ENCODE results near the gene ADGRD2.

DNA sequence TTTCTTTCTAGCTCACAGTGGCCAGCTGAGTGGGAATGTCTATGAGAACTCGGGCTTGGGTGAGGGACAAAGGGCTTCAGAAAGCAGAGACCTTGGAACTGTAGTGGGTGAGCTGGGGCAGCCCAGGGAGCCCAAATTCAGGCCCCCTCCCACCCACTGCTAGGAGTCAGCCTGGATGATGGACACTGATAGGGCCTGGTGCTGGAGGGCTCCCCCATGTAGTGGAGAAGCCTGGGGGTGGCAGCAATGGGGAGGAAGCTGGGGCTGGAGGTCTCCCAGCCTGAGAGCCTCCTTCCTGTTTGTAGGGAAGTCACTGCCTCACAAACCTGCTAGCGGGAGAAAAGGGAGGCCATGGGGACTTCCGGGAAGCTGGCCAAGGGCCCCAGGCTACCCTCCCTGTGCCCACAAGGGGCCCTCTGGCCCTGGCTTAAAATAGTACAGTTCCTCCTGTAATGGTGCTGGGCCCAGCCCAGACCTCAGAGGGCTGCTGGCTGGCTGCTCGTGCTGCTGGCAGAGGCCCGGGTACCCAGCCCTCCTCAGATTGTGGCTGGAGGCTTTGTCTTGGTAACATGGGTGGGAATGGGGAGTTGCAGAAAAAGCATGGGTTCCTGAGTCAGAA, 63.2 kb downstream of the ADGRD2 start:
- TF ChIP-seq FOXP2 (optimal IDR thresholded peaks at IDR 0.05; ENCODE audit: borderline replicate concordance, extremely low read depth, extremely low read length, insufficient read depth), result no peak
- TF ChIP-seq, protein P1, sequence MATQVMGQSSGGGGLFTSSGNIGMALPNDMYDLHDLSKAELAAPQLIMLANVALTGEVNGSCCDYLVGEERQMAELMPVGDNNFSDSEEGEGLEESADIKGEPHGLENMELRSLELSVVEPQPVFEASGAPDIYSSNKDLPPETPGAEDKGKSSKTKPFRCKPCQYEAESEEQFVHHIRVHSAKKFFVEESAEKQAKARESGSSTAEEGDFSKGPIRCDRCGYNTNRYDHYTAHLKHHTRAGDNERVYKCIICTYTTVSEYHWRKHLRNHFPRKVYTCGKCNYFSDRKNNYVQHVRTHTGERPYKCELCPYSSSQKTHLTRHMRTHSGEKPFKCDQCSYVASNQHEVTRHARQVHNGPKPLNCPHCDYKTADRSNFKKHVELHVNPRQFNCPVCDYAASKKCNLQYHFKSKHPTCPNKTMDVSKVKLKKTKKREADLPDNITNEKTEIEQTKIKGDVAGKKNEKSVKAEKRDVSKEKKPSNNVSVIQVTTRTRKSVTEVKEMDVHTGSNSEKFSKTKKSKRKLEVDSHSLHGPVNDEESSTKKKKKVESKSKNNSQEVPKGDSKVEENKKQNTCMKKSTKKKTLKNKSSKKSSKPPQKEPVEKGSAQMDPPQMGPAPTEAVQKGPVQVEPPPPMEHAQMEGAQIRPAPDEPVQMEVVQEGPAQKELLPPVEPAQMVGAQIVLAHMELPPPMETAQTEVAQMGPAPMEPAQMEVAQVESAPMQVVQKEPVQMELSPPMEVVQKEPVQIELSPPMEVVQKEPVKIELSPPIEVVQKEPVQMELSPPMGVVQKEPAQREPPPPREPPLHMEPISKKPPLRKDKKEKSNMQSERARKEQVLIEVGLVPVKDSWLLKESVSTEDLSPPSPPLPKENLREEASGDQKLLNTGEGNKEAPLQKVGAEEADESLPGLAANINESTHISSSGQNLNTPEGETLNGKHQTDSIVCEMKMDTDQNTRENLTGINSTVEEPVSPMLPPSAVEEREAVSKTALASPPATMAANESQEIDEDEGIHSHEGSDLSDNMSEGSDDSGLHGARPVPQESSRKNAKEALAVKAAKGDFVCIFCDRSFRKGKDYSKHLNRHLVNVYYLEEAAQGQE (IDR thresholded peaks at IDR 0.05; ENCODE audit: insufficient read depth in 1 of 2, low read depth in 2 of 2, low read length in 2 of 2), result no peak

All from PFSK-1 (cell line).